ENCODE measurements around the gene MRGPRF. TPM values are rescaled to one million over a fixed set of nuclear protein-coding genes. Genes with fewer than 3 reads are reported as not detected.

The MRGPRF gene
- total RNA-seq, 1 experiment from 2014 or later = 27.4 TPM

- Histone ChIP-seq H3K36me3 (peaks cover 71% of the 10 kb centered on the region), H3K27me3 (replicated peaks) (no peaks in the 10 kb centered on the region), H3K27ac (no peak overlapping the region), H3K4me1 (replicated peaks) (peaks cover 6% of the 10 kb centered on the region), H3K9me3 (replicated peaks) (0 out of 2 replicates have a peak, but pooled peaks cover 4% of the 10 kb centered on the region), H3K4me3 (no peak overlapping the region)
- DNase-seq (ENCODE audit: low read depth in 1 of 2, low spot score in 2 of 2) = no peak
These were observed 41.6 kb upstream of the MRGPRF start for GRCh38 chr11:69054397-69055211.

DNA sequence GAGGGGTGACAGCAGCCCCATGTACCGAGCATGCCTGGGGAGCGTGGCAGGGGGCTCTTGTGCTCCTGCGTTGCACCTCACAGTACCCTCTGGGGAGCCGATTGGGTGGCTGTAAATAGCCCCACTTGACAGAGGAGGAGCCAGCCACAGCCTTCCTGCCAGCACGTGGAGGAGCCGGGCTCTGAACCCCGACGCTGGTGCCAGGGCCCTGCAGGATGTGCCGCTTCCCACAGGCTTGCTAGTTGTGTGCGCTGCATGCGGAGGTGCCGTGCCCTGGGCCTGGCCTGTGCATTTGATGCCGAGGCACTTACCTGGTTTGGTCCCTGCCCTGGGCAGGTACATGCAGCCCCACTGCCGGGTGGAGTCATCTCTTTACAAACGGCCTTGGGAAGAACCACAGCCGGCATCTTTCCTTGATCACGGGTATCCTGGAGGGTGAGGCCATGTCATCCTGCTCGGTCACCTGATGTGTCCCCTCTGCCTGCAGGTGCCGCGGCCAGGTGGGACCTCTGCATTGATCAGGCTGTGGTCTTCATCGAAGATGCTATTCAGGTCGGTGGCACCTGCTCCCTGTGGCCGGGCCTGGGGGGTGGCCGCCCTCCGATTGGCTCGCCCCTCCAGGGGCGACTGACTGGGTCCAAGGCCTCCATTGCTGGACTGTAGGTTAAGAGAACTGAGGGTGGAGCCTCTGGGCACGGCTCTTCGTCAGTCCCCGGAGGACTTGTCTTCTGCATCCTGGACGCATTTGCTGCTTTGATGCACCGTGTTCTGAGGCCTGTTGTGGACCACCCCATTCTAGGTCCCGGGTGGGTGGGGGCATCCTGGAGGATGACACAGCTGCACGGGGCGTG is 40.7 kb upstream of the MRGPRF start:
- Histone ChIP-seq H3K27me3 (replicated peaks) (no peaks in the 10 kb centered on the region), H3K9me3 (replicated peaks) (no peaks in the 10 kb centered on the region; the same call in 1 of the 2 replicates), H3K4me1 (replicated peaks) (peaks cover 14% of the 10 kb centered on the region), H3K27ac (no peak overlapping the region), H3K36me3 (peaks cover 71% of the 10 kb centered on the region), H3K4me3 (no peak overlapping the region)
- DNase-seq (ENCODE audit: low read depth in 1 of 2, low spot score in 2 of 2) = no peak

DNA sequence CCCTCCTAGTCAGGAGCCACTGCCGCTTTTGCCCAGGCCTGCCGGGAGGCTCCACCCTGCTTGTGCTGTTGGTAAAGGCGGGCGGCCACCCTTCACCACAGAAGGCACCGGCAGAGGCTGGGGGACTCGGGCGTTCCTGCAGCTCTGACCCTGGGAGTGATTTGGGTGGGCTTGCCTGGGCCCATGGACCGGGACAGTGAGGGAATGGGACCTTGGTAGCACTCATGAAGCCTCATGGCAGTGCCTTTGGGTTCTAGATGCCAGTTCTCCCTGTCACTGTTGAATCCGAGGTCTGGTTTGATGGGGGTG is 40.1 kb upstream of the MRGPRF start:
- DNase-seq (ENCODE audit: low read depth in 1 of 2, low spot score in 2 of 2) = no peak
- no peaks in the 10 kb centered on the region; the same call in 1 of the 2 replicates for H3K9me3 ChIP-seq (replicated peaks)
- H3K4me1 ChIP-seq (replicated peaks) = peaks cover 18% of the 10 kb centered on the region
- H3K4me3 ChIP-seq = no peak overlapping the region
- H3K27ac ChIP-seq = no peak overlapping the region
- H3K27me3 ChIP-seq (replicated peaks) = no peaks in the 10 kb centered on the region
- peaks cover 65% of the 10 kb centered on the region for H3K36me3 ChIP-seq

DNA sequence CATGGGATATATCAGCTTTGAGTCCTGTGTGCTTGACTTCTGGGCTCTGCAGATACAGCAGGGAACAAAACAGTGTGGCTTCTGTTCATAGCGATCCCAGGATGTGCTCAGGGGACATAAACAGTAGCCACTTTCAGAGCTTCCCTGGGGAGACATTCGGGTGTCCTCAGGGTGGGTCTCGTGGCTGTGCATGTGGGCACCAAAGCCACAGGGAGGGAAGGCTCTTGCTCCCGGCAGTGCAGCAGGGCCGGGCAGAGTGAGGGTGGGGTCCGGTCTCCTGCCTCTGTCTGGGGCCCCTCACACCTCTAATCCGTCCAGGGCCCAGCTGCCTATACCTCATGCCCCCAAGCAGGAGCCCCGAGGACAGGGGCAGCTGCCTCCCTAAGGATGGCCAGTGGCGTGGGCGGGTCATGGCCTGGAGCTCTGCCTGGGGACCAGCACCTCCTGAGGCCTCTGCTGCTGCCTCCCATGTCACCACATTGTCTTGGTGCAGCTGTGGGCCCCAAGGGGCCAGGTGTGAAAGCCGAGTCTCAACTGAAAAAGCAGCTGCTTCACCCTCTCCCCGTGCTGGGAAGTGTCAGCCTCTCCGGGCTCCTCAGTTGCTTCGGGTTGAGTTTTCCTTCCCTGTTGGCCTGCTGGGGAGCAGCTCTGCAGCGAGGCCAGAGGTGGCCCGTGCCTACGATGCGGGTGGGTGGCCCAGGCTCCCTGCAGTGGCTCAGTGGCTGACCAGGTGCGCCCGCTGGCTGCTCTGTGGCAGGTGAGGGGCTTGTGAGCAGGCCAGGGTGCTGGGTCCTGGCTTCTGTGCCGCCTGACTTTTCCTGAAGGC is 39.5 kb upstream of the MRGPRF start:
- no peak for DNase-seq (ENCODE audit: low read depth in 1 of 2, low spot score in 2 of 2)

DNA sequence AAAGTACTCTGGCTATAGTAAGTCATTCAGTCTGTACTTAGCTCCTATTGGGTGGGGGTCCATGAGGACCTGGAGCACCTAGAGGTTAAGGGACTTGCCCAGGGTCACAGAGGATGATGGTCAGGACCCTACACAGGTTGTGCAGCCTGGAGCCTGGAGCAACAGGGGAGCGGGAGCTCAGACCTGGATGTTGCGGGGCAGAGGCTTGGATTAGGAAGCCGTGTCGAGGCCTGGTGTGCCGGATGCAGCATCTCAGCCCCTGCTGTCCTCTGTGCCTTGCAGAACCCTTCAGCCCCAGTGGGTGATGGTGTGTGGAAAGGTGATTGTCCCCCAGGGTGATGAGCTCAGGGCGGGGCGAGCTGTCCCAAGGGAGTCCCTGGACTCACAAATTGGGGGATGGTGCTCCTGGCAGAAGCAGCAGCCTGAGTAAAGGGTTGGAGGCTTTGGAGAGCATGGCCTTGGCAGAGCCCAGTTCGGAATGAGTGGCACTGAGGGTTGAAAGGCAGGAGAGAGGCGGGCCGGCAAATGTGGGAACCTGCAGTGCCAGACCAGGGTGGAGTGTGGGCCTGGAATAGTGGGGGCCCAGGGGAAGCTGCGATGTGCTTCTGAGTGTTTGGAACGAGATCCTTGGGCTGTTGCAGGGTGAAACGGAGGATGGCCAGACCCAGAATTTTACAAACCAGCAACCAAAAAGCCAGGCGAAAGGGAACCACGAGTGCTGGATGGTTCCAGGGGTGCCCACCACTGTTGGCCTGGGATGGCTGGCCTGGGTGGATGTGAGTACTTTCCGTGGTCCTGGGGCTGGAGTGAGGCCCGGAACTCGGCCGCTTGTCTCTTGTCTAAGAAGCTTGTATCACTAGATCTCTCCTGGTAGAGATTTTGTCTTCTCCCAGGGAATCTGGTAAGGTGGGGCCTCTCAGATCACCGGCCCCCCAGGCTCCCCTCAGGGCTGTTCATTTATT is 38.6 kb upstream of the MRGPRF start:
- DNase-seq (ENCODE audit: low read depth in 1 of 2, low spot score in 2 of 2) = no peak

More for the DNA sequence above, 39.5 kb upstream of the MRGPRF start:
- Histone ChIP-seq H3K4me3 (no peak overlapping the region), H3K9me3 (replicated peaks) (no peaks in the 10 kb centered on the region; the same call in 1 of the 2 replicates), H3K36me3 (peaks cover 59% of the 10 kb centered on the region), H3K4me1 (replicated peaks) (peaks cover 21% of the 10 kb centered on the region), H3K27me3 (replicated peaks) (no peaks in the 10 kb centered on the region), H3K27ac (no peak overlapping the region)

GRCh38 chr11:69050592-69051380 is 37.7 kb upstream of the MRGPRF start:
- Histone ChIP-seq H3K36me3 (peaks cover 42% of the 10 kb centered on the region), H3K4me3 (no peak overlapping the region), H3K4me1 (replicated peaks) (peaks cover 21% of the 10 kb centered on the region), H3K27me3 (replicated peaks) (no peaks in the 10 kb centered on the region), H3K27ac (no peak overlapping the region), H3K9me3 (replicated peaks) (no peaks in the 10 kb centered on the region; the same call in 1 of the 2 replicates)
- no peak for DNase-seq (ENCODE audit: low read depth in 1 of 2, low spot score in 2 of 2)

More for the DNA sequence above, 38.6 kb upstream of the MRGPRF start:
- no peaks in the 10 kb centered on the region; the same call in 1 of the 2 replicates for H3K9me3 ChIP-seq (replicated peaks)
- H3K4me3 ChIP-seq = no peak overlapping the region
- H3K4me1 ChIP-seq (replicated peaks) = peaks cover 21% of the 10 kb centered on the region
- peaks cover 50% of the 10 kb centered on the region for H3K36me3 ChIP-seq
- H3K27me3 ChIP-seq (replicated peaks) = no peaks in the 10 kb centered on the region
- H3K27ac ChIP-seq = no peak overlapping the region

DNA sequence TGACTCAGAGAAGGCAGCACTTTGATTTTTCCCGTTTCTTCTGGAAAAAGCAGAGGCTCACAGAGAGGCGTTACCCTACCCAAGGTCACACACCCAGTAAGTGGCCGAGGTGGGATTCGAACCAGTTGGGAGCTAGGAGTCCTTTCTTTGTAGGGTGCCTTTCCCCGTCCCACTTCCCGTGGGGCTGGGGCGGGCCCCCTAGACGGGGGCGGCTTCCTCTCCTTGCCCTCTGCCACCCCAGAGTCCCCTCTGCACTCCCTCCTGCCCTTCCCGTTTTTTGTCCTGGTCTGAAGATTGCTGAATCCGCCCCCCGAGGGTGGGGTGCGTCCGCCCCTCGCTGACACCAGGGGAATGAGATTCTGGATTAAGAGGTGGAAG is 36.4 kb upstream of the MRGPRF start:
- H3K36me3 ChIP-seq = peaks cover 32% of the 10 kb centered on the region
- no peak for DNase-seq (ENCODE audit: low read depth in 1 of 2, low spot score in 2 of 2)

DNA sequence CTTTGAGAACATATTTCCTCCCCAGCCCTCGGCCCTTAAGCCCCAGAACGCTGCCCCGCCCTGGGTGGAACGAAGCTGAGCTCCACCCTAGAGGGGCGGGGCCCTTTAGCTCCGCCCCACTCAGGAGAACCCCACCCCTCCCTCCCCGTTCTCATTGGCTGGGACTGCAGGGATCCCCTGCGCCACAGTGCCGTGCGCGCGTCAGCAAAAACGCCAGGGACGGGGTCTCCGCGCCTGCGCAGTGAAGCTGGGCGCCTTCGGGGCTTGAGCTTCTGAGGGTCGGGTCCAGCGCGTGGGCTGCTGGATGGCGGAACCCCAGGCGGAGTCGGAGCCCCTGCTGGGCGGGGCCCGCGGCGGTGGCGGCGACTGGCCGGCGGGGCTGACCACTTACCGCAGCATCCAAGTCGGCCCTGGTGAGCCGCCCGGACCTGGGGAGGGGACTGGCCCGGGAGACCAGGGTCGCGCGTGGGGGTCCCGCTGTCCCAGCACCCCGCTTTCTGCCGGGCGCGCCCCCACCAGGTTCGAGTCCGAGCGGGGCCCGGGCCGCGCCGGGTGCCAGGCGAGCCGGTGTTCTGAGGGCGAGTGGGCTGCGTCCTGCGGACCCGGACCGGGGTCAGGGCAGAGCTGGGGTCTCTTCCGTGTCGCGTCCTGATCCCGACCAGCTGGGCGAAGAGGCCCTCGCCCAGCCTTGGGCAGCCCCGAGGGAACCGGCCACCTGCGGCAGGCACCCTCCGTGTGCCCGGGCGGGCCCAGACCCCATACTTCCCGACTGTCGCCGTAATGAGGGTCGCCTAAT is 35.8 kb upstream of the MRGPRF start, which contains the start of gene TPCN2:
TSS of gene TPCN2 (plus strand) at position 239 of the 796 bp plus-strand sequence. CDS start at position 305, 66 bp downstream.
- Histone ChIP-seq H3K36me3 (peaks cover 26% of the 10 kb centered on the region), H3K27ac (peak within 1 kb of the TSS; percentile 79), H3K4me3 (peak within 1 kb of the TSS; percentile 95), H3K4me1 (replicated peaks) (peaks cover 39% of the 10 kb centered on the region), H3K27me3 (replicated peaks) (no peaks in the 10 kb centered on the region), H3K9me3 (replicated peaks) (no peaks in the 10 kb centered on the region; the same call in 1 of the 2 replicates)
- DNase-seq (ENCODE audit: low read depth in 1 of 2, low spot score in 2 of 2) = peak; percentile 99

More for the DNA sequence above, 36.4 kb upstream of the MRGPRF start:
- peaks cover 33% of the 10 kb centered on the region for H3K4me1 ChIP-seq (replicated peaks)
- no peaks in the 10 kb centered on the region; the same call in 1 of the 2 replicates for H3K9me3 ChIP-seq (replicated peaks)
- peak overlapping the region; percentile 95 for H3K4me3 ChIP-seq
- H3K27me3 ChIP-seq (replicated peaks) = no peaks in the 10 kb centered on the region
- H3K27ac ChIP-seq = peak overlapping the region; percentile 79

DNA sequence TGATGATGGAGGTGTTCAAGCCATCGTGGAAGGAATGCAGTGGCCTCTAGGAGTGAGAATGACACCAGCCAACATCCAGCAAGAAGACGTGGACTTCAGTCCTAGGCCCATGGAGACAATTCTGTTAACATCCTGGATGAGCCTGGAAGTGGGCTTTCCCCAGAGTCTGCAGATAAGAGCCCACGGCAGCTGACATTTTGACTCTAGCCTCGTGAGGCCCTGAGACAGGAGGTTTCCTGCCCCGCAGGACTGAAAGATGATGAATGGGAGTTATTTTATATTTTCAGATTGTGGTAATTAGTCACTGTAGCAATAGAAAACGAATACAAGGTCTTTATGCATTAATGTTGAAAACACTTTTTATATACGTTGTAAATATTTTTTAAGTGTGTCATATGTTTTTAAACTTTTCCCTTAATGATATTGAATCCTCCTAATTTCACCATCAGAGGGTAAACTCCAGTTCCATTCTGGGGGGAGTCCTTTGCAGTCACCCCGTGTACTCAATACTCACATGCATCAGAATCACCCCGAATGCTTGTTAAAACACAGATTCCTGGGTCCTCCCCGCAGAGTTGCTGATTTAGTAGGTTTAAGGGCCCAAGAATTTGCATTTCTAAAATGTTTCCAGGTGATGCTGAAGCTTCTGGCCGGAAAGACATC is 35.1 kb upstream of the MRGPRF start:
- peak overlapping the region; percentile 27 for H3K27ac ChIP-seq
- peak overlapping the region; percentile 95 for H3K4me3 ChIP-seq
- H3K27me3 ChIP-seq (replicated peaks) = no peaks in the 10 kb centered on the region
- H3K9me3 ChIP-seq (replicated peaks) = no peaks in the 10 kb centered on the region; the same call in 1 of the 2 replicates
- peaks cover 22% of the 10 kb centered on the region for H3K36me3 ChIP-seq
- DNase-seq (ENCODE audit: low read depth in 1 of 2, low spot score in 2 of 2) = no peak
- H3K4me1 ChIP-seq (replicated peaks) = peaks cover 46% of the 10 kb centered on the region

DNA sequence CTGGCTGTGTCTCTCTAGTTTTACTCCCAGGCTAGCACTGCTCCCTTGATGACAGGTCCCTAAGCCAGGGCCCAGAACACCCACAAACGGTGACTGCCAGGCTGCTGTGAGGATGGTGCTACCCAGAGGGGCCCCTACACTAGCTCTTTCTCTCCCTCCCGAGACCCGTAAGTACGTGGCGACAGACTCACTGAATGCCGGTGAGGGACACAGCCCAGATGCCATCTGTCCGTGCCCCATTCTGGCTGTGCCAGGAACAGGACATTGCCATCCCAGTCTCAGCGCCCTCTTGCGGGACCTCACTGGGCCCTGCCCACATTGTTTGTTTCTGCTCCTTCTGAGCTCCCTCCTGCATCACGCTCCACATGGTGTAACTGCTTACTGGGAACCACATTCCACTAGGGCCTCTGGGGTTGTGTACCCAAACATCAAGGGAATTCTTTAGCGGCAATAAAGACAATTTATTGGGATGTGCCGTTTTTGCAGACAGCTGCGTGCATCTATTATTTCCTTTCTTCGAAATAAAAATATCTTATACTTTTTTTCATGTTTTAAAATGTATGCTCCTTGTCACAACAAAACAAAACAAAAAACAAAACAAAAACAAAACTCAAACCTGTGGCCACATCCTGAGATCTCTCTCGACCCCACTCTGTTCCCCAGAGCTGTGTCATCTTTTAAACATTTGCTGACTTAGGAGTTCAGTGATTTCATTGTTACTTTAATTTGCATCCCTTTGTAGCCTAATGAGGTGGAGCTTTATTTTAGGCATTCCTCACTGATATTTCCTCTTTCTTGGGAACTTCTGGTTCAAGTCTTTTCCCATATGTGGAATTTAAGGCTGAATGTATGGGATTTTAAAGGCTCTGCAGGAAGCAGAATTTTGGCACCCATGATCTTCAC is 31.3 kb upstream of the MRGPRF start:
- H3K4me1 ChIP-seq (replicated peaks) = peaks cover 68% of the 10 kb centered on the region
- H3K27me3 ChIP-seq (replicated peaks) = no peaks in the 10 kb centered on the region
- H3K36me3 ChIP-seq = peaks cover 7% of the 10 kb centered on the region
- DNase-seq (ENCODE audit: low read depth in 1 of 2, low spot score in 2 of 2) = peak; percentile 99
- H3K9me3 ChIP-seq (replicated peaks) = no peaks in the 10 kb centered on the region; the same call in 1 of the 2 replicates
- peak overlapping the region; percentile 94 for H3K27ac ChIP-seq
- peak overlapping the region; percentile 0 for H3K4me3 ChIP-seq

Measured in SJSA1 (cell line).